GM12872 (cell line): Measurements from ENCODE around the gene WWC1.

Experiments
- TF ChIP-seq, protein P1 (sequence below): IDR thresholded peaks from 3 replicates; pipeline ENCODE4 v1.5.1; 2011; ENCODE audit warnings: low read depth, mild to moderate bottlenecking, low read length, moderate library complexity; ENCODE audit not compliant: insufficient read depth

Gene WWC1

DNA sequence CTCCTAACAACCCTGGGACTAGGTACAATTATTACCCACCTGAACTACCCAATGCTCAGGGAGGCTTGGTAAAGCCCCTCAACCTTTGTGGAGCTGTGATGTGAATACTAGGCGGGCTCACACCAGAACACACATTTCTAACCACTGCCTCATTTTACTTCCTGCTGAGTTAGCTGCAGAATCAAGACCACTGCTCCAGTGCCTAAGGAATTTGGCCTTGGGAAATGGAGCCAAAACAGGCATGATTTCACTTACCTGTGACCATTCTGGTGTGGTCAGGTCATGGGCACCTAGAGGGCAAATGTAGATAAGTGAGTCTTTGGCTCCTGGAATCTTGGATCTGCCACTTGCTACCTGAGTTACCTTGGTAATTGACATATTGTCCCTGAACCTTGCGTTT is 5.2 kb downstream of the WWC1 start:
- TF ChIP-seq, protein P1, sequence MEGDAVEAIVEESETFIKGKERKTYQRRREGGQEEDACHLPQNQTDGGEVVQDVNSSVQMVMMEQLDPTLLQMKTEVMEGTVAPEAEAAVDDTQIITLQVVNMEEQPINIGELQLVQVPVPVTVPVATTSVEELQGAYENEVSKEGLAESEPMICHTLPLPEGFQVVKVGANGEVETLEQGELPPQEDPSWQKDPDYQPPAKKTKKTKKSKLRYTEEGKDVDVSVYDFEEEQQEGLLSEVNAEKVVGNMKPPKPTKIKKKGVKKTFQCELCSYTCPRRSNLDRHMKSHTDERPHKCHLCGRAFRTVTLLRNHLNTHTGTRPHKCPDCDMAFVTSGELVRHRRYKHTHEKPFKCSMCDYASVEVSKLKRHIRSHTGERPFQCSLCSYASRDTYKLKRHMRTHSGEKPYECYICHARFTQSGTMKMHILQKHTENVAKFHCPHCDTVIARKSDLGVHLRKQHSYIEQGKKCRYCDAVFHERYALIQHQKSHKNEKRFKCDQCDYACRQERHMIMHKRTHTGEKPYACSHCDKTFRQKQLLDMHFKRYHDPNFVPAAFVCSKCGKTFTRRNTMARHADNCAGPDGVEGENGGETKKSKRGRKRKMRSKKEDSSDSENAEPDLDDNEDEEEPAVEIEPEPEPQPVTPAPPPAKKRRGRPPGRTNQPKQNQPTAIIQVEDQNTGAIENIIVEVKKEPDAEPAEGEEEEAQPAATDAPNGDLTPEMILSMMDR = no peak

DNA sequence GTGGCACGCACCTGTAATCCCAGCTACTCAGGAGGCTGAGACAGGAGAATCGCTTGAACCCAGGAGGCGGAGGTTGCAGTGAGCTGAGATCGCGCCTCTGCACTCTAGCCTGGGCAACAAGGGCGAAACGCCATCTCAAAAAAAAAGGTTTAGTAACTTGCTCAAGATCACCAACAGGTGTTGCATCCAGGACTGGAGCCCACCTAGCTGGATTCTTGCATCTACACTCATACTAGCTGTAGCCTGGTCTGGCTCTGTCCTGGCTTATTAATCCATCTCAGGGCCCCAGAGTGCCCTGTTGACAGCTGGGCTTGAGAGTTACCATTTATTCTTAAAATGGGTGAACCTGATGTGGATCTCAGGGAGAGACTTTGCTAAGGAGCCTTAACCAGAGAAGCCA is 7.5 kb downstream of the WWC1 start:
- TF ChIP-seq, protein P1 = no peak

DNA sequence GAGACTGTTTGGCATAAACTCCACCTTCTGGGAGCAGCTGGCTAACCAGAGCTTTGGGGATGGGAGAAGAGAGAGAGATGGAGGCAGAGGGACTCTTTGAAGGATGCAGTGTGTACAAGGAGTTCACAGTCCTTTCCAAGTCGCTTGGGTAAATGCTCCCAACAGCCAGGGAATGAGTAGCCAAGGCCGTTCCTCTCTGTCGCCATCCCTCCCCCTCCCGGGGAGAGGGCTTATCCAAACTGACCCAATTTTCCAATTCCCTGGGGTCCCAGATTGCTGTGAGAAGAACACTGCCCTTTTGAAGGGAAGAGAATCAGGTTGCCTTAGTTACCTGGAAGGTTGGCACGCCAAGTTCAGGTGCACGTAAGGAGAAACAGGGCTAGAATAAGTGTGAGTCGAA is 7.9 kb downstream of the WWC1 start:
- TF ChIP-seq, protein P1 = no peak

DNA sequence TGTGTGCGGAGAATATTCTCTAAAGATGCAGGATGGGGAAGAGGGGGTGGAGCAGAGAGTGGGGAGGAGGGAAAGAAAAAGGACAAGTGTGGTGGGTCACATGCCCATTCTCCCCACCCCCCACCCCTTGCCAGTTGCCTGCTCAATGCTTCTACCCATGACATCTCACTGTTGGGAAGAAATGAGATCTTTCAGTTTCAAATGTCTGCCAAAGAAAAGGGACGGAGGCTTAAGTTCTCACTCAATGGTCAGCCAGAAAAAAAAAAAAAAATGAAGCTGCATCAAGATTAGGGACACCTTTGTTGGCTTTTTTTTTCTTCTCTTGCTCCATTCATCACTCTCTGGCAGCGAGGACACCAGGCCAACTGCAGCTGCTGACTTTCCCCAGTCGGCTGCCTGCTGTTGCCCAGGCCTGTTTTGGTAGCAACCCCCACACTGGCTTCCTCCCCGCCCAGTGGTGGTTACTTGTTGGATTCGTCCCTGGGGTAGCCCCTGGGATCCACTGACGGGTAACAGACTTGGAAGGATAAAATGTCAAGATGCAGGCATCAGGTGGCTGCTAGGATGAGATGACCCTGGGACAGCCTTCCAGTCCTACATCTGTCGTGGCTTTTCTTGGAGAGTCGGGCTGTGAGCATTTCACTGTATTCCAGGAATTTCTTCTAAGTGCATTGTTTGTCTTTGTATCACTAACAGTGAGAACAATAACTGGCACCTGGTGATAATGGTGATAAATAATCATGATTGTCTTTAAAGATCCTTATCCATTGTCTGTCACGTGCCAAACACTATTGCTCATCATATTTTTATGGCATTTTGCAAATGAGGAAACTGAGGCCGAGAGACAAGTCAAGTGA is 9.1 kb downstream of the WWC1 start:
- TF ChIP-seq, protein P1 = no peak

DNA sequence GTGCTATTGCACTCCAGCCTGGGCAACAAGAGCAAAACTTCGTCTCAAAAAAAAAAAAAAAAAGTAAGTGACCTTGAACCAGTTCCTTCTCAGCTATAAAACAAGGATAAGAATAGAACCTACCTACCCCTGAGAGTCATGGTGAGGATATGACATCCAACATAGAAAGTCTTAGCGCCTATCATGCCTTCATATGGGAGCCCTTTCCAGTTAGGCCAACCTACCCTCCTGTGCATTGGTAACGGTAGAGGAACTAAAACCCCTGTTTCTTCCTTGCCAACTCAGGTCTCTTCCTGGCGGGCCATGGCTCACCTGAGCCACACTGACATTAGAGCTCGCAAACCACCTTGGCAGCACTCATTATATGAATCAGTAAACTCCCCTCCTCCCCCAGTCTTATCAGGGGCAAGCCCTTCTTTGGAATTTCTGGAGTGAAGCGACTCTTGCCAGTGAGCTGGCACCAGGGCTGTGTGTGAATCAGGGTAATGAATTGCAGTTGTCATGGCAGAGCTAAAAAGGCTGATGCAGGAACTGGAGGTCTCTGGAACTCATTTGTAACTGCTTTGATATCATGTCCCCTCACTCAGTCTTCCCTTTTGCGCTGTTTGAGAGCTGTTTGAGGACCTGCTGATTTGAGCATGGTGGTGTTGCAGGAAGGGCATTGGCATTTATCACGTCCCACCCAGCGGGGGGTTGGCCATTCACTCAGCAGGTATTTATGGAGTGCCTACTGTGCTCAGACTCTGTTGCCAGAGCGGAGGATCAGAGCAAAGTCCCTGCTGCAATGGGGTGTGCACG is 10.3 kb downstream of the WWC1 start:
- TF ChIP-seq, protein P1 = no peak

DNA sequence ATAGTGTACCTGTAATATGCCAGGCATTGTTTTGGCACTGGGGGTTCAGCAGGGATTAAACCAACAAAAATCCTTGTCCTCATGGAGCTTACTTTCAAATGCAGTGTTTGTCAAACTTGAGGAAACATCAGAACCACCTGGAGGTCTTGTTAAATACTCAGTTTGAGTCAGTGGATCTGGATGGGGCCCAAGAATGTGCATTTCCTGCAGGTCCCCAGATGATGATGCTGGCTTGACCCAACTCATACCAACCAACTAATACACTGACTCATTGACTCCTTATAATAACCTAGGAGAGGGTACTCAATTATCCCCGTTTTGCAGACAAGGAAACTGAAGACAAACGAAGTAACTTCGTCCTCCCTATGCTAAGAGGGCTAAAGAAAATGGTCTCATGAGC is 11.3 kb downstream of the WWC1 start:
- TF ChIP-seq, protein P1 = no peak

DNA sequence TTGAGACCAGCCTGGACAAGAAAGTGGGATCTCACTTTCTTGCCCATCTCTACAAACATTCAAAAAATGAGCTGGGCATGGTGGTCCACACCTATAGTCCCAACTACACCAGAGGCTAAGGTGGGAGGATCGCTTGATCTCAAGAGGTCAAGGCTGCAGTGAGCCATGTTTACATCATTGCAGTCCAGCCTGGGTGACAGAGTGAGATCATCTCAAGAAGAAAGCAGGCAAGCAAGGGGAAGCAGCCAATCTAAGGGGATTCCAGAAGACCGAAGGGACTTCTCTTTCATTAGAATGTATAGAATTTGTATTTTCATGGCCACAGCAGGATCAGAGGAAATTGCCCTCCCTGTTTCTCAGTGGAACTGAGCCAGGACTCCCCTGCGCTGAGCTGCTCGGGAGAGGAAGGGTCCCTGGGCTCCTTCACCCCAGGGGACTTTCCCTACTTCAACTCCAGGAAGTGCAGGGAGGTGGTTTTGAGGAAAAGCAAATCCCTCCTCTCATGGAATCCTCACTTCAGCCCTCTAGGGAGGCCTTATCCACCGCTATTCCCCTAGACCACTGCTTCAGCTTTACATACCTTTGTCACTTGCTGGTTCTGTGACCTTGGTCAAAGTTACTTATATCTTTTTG is 12.1 kb downstream of the WWC1 start:
- TF ChIP-seq, protein P1 = no peak
